Stimulated activated CD8-positive, alpha-beta memory T cell treated with anti-CD3 and anti-CD28 coated beads, Interleukin-7, amount 100 ng/mL, for 4 hours (primary cell): Measurements from ENCODE around the gene WTAP.
"Not testable (repeated sequence)": the region's sequence is repeated elsewhere in the genome, so short reads cannot be mapped to it uniquely, and the experiment has no call there.

ENCODE experiments used
- DNase-seq, 2 donors: peaks; one replicate each; pipeline ENCODE4 v3.0.0-alpha.2; 2020; ENCODE audit warnings: low read depth in 2 of 2

The WTAP gene

GRCh38 chr6:159693894-159694545 is 33.3 kb upstream of the WTAP start:
- DNase-seq = no peak

GRCh38 chr6:159695984-159696383 is 31.3 kb upstream of the WTAP start:
- no peak for DNase-seq

GRCh38 chr6:159700970-159701369 is 26.3 kb upstream of the WTAP start:
- no peak for DNase-seq

GRCh38 chr6:159701413-159701999 is 25.8 kb upstream of the WTAP start:
- no peak for DNase-seq

GRCh38 chr6:159710603-159711002 is 16.7 kb upstream of the WTAP start:
- not testable (repeated sequence) for DNase-seq

GRCh38 chr6:159712389-159712788 is 14.9 kb upstream of the WTAP start:
- DNase-seq = not testable (repeated sequence)

- no peak for DNase-seq
These were observed 13.3 kb upstream of the WTAP start for GRCh38 chr6:159713984-159714383.

- DNase-seq = no peak
These were observed 12.9 kb upstream of the WTAP start for GRCh38 chr6:159714404-159714803.

GRCh38 chr6:159715166-159715565 is 12.1 kb upstream of the WTAP start:
- no peak for DNase-seq

GRCh38 chr6:159715605-159716004 is 11.7 kb upstream of the WTAP start:
- no peak for DNase-seq

- DNase-seq = no peak
These were observed 10.8 kb upstream of the WTAP start for GRCh38 chr6:159716247-159717096.

- DNase-seq = no peak
These were observed 8.7 kb upstream of the WTAP start for GRCh38 chr6:159718634-159719033.

GRCh38 chr6:159719287-159719686 is 8.0 kb upstream of the WTAP start:
- DNase-seq = no peak

- peak in 1 of 2 donors; percentile 11 for DNase-seq
These were observed 6.6 kb upstream of the WTAP start for GRCh38 chr6:159720708-159721107.

- DNase-seq = not testable (repeated sequence)
These were observed 5.3 kb upstream of the WTAP start for GRCh38 chr6:159721981-159722380.

- no peak for DNase-seq
These were observed 4.7 kb upstream of the WTAP start for GRCh38 chr6:159722655-159723054.

- no peak for DNase-seq
These were observed 4.0 kb upstream of the WTAP start for GRCh38 chr6:159723259-159723658.

GRCh38 chr6:159724778-159725177 is 2.5 kb upstream of the WTAP start:
- DNase-seq = no peak

GRCh38 chr6:159725208-159725607 is 2.1 kb upstream of the WTAP start:
- not testable (repeated sequence) for DNase-seq

GRCh38 chr6:159726255-159726917 is 920 bp upstream of the WTAP start:
- DNase-seq = no peak

- no peak for DNase-seq
These were observed 575 bp downstream of the WTAP start for GRCh38 chr6:159727717-159728445.

- DNase-seq = no peak
These were observed 1.2 kb downstream of the WTAP start for GRCh38 chr6:159728531-159728964.
